Stimulated activated CD4-positive, alpha-beta T cell treated with anti-CD3 and anti-CD28 coated beads, Interleukin-4, amount 100 ng/mL, for 4 hours (primary cell): ENCODE results near the gene UBE2R2.

Experiments used
- DNase-seq, 2 experiments: peaks; one replicate each; pipeline ENCODE4 v3.0.0-alpha.2; 2020

UBE2R2 gene

DNA sequence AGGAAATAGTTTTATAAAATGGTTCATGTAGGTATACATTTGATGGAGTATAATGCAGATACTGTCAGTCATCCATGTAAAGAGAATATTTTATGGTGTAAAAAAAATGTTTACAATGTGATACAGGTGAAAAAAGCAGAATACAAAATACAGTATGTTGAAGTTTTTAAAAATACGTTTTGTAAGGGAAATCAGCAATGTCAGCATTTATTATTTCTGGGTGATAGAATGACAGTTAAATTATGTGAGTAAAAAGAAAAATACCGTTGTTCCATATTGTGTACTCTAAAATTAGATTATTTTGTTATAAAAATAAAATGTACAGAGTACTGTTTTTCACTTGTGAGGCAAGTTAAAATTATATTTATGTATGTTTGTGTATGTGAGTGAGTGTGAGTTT lies 69.0 kb downstream of the UBE2R2 start:
- DNase-seq, result no peak

DNA sequence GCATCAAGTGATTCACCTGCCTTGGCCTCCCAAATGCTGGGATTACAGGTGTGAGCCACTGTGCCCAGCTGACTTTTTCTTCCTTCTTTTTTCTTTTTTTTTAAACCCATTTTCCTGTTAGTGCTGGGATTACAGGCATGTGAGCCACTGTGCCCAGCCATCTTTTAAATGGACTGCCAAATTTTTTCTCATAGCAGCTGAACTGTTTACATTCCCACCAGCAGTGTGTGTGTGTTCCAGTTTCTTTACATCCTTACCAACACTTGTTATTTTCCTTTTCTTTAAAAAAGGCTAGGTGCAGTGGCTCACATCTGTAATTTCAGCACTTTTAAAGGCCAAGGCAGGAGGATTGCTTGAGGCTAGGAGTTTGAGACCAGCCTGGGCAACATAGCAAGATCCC lies 76.9 kb downstream of the UBE2R2 start:
- no peak for DNase-seq

DNA sequence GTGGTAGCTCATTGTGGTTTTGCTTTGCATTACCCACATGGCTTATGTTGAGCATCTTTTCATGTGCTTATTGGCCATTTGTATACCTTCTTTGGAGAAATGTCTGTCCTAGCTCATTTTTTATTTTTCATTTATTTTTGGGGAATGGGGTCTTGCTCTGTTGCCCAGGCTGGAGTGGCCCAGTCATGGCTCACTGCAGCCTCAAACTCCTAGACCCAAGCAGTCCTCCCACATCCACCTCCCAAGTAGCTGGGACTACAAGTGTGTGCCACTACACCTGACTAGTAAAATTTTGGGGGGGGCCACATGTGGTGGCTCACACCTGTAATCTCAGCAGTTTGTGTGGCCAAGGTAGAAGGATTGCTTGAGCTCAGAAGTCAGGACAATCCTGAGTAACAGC lies 77.4 kb downstream of the UBE2R2 start:
- DNase-seq, result no peak

DNA sequence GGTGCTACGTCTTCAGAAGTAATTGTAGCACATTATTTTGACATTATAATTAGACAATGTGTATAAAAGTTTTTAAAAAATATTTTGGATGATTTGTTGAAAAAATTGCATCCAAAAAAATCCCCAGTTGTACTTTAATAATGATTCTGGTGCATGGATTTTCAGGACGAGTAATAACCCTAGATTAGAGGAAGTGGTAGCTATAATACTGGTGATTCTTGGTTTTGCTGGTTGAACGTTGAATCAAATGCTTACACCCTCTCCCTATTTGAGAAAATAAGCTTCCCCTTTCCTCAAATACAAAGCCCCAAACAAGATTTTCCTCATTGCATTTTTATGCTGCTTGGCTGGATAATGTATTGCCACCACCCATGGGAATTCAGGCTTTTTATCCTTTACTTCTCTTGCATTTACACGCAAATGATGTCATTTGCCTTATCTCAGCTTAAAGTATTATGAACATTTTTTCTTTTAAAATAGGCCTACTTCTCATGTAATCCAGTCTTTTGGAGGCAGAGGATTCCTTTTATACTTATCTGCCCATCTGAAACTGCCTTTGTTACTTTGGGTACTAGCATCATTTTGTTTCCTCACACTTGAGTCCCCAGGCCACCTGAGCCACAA lies 86.3 kb downstream of the UBE2R2 start:
- no peak for DNase-seq

DNA sequence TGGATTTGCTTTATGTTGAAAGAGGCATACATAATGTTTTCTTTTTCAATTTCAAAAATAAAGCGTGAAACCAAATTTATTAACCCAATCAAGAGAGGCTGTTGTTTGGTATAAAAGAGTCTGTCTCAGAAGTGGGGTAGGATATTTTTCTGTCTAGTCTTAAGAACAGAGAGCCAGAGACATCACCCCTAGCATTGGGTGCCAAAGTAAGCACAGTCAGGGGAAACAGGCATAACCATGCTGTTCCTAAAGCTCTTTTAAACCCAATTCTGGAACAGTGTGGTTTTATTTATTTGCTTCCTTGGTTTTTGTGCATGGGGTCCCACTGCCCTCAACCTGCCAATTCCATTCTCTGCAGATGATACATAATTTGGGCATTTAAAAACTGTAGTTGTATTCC lies 88.2 kb downstream of the UBE2R2 start:
- DNase-seq, result no peak

- DNase-seq, result no peak
Measured at GRCh38 chr9:33906769-33907168, 89.8 kb downstream of the UBE2R2 start.

DNA sequence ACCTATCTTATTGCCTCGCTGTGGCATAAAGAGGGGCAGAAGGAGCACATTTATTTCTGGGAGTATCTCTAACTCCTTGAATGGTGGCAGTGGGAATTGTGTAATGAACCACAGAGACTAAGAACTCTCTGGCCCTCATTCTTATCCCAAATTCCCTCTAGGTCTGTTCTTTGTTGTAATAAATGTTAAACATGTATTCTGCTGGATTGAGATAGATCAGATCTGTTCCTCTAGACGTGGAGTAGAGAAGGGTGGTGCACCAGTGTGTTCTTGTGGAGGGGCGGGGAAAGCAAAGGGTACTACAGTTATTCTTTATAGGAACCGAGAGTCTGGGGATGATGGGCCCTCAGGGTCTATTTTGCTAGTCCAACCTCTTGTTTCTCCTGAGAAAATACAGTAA lies 90.4 kb downstream of the UBE2R2 start:
- no peak for DNase-seq

DNA sequence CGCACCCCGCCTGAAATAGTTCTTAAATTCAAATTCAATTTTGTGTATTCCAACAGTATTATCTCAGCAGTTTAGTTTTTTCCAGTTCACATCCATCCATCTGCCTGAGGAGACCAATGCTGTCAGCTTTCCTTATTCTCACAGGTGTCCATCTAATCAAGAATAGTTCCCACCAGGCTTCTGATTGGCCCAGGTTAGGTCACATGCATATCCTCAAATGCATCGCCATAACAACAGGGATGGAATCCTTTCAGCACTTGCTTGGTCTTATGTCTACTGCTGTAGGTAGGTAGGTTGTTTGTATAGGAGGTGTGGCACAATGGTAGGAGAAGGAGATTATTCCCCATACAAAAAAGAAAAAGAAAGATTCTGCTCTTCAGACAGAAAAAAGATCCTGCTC lies 91.2 kb downstream of the UBE2R2 start:
- no peak for DNase-seq

- no peak for DNase-seq
Measured at GRCh38 chr9:33908749-33909148, 91.8 kb downstream of the UBE2R2 start.

GRCh38 chr9:33913541-33913940 lies 96.6 kb downstream of the UBE2R2 start:
- no peak for DNase-seq

DNA sequence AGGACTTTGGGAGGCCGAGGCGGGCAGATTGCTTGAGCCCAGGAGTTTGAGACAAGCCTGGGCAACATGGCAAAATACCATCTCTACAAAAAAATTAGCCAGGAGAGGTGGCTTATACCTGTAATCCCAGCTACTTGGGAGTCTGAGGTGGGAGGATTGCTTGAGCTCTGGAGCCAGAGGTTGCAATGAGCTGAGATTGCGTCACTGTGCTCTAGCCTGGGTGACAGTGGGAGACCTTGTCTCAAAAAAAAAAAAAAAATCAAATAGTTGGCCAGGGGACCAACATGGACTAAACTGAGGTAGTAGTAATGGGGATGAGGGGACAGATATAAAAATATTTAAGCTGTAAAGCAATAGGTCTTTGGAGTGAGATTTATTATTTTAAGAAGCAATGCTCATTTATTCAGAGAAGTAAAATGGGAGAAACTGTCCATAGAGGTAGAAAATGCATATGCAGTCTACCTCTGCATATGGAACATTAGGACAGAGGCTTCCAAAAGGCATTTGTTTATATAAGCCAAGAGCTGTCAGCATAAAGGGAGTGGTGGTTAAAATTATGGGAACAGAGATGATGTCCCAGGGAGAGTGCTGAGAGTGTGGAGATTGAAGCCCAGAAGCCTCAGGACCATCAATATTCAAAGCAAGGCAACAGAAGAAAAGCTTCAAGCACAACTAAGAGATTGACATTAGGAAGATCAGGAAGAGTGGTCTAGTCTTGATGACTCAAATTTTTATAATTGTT lies 98.1 kb downstream of the UBE2R2 start:
- no peak for DNase-seq

- DNase-seq, result no peak
Measured at GRCh38 chr9:33917036-33917435, 100.1 kb downstream of the UBE2R2 start.

GRCh38 chr9:33919276-33919897 lies 102.4 kb downstream of the UBE2R2 start:
- DNase-seq, result no peak

- DNase-seq, result no peak
Measured at GRCh38 chr9:33921967-33922895, 105.3 kb downstream of the UBE2R2 start.

DNA sequence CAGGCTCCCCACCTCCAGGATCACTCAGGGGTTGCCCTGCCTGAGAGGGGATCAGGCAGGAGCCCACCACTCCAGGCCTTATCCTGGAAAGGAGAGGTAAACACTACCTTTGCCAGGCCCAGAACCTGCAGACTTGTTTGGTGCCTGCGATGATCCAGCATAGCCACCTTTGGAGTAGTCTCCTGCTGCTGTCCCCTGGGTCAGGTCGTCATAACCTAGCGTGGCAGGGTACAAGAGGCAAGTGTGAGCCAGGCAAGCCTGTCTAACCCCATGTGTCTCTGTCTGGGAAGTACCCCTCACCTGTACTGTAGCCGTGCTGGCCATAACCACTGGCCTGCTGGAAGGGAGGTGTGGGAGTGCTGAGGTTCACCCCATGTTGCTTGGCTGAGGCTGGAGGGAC lies 106.1 kb downstream of the UBE2R2 start:
- no peak for DNase-seq

GRCh38 chr9:33923998-33924701 lies 107.2 kb downstream of the UBE2R2 start:
- no peak for DNase-seq

DNA sequence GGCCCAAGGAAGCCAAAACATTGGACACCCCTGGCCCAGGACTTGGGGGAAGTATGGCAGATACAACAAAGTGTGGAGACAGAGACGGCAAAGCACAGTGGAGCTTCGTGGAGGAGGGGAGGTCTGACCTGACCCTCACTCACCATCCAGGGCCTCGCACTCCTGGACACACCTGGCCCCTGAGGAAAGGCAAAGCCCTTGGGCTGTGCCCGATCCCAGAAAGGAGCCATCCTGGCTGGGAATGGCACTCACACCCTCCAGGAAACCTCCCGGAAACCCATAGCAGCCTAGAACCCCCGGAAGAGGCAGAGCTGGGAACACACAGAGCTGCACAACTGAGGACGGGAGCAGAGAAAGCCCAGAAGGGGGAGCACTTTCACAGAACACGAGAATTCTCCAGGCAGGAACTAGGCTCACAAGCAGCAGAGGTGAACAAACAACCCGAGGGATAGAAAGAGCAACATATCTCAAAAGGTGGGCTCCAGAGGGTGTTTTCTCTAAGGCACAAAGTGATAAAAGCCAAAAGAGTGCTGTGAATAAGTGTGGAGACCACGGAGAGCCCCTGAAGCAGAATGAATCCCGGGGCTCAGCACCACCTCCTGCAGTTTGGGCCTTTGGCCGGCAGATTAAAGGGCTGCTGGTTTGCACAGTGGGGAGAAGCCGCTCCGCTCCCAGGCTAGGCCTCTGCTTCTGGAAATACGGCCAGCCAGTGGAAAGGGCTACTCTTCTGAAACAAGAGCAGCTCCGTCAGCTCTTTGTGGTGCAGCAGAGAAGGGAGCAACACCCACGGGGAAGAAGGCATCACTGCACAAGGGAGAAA lies 108.2 kb downstream of the UBE2R2 start:
- DNase-seq, result peak in 1 of 2 experiments; percentile 6

DNA sequence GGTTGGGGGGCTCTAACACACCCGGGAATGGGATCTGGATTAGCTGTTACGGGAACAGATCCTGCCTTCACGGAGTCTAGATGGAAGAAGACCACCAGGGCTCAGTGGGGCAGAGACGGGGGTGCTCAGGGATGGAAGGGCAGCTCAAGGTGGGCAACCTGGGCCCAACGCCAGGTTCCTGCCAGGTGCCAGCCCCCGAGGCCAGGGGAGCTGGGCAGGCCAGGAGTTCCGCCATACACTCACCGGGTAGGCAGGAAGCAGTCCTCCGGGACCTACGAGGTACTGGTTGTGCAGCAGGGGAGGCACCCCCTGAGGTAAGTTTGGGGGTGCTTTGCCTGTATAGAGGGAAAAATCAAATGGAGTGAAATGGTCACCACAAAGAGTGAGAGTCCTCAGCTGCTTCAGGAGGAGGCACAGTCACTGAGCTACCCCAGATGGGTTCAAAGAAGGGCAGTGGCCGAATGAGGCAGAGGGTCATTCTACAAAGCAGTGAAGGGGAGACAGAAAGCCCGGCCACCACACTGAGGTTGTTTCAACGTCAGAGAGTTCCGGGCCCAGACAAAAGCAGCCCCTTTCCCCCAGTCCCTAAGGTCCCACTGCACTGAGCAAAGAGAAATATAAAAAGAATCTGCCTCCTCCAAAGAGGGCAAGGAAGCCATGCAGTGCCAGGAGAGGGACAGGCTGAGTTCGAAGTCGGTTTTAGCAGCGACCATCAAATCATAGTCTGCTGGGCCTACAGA lies 110.0 kb downstream of the UBE2R2 start:
- no peak for DNase-seq

- no peak for DNase-seq
Measured at GRCh38 chr9:33927694-33928093, 110.7 kb downstream of the UBE2R2 start.

DNA sequence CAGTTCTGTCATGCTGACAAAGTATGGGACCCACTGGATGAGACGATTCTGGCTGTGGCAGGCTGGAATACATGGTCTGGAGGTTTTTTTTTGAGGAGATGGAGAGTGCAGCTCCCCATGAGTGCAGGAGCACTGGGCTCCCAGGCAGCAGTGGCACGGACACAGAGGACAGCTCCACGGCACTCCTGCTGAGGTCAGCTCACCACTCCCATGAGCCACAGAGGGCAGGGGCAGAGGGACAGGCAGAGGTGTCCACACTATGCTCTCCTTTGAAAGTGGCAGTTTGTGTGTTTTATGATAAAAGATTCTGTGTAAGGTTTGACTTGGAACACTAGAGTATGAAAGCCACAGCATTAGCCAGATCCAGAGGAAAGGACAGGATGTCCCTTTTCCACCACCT lies 114.4 kb downstream of the UBE2R2 start:
- no peak for DNase-seq
